DOHH2 (cell line): Measurements from ENCODE around the gene SLC35F6.

Experiments used
- EZH2phosphoT487 ChIP-seq: fragments of 200-600 bp; sonication (generic); IDR thresholded peaks from 2 replicates; pipeline ENCODE4 v1.6.1; 2017; ENCODE audit warnings: borderline replicate concordance, mild to moderate bottlenecking, antibody characterized with exemption, low read length, moderate library complexity, mixed read lengths
- TF ChIP-seq, protein P1 (sequence below): fragments of 200-600 bp; sonication (generic); IDR thresholded peaks from one replicate; pipeline ENCODE4 v1.5.1; 2014; ENCODE audit warnings: antibody characterized with exemption, mild to moderate bottlenecking, low read depth, low read length; ENCODE audit not compliant: poor library complexity, severe bottlenecking

DNA sequence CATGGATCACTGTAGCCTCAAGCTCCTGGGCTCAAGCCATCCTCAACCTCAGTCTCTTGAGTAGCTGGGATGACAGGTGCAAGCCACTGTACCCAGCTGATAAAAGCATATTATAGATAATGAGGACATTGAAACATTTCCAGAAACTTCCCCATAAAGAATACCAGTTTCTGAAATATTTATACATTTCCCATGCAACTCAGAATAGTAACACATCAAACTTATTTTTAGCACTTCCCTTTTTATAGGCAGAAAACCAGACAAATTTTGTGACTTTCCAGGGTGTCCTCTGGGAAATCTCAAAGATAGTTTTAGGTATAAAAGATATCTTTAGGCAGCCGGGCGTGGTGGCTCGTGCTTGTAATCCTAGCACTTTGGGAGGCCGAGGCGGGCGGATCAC is 58.8 kb downstream of the SLC35F6 start:
- TF ChIP-seq, protein P1, sequence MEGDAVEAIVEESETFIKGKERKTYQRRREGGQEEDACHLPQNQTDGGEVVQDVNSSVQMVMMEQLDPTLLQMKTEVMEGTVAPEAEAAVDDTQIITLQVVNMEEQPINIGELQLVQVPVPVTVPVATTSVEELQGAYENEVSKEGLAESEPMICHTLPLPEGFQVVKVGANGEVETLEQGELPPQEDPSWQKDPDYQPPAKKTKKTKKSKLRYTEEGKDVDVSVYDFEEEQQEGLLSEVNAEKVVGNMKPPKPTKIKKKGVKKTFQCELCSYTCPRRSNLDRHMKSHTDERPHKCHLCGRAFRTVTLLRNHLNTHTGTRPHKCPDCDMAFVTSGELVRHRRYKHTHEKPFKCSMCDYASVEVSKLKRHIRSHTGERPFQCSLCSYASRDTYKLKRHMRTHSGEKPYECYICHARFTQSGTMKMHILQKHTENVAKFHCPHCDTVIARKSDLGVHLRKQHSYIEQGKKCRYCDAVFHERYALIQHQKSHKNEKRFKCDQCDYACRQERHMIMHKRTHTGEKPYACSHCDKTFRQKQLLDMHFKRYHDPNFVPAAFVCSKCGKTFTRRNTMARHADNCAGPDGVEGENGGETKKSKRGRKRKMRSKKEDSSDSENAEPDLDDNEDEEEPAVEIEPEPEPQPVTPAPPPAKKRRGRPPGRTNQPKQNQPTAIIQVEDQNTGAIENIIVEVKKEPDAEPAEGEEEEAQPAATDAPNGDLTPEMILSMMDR = no peak
- TF ChIP-seq EZH2phosphoT487 = no peak
